Measurements from ENCODE around the gene GH1. TPM values are rescaled to one million over a fixed set of nuclear protein-coding genes. Genes with fewer than 3 reads are reported as not detected.

Gene GH1
- polyA plus RNA-seq, 1 of the 3 experiments (the other 2 are of a cell fraction): not detected

GRCh38 chr17:63930951-63931575, 12.4 kb upstream of the GH1 start:
- Histone ChIP-seq H3K9me2 (no peaks in the 10 kb centered on the region), H3K36me3 (replicated peaks in 1 of 2; ENCODE audit: control insufficient read depth in 1 of 2, insufficient read depth in 2 of 2, low read length in 1 of 2) (no peaks in the 10 kb centered on the region), H4K20me1 (ENCODE audit: insufficient read depth) (no peaks in the 10 kb centered on the region), H3K4me1 (ENCODE audit: control insufficient read depth in 1 of 2, insufficient read depth in 2 of 2, low read depth in 1 of 2, low read length in 1 of 2) (no peaks in the 10 kb centered on the region), H3K27me3 (ENCODE audit: insufficient read depth) (peaks cover 13% of the 10 kb centered on the region; the same call in 1 of the 2 replicates), H3F3A (replicated peaks; ENCODE audit: insufficient read depth) (no peaks in the 10 kb centered on the region), H3K27ac (ENCODE audit: low read depth in 2 of 2, low read length in 1 of 2) (no peak overlapping the region), H3K4me3 (ENCODE audit: low read depth in 2 of 2, low read length in 1 of 2) (no peak overlapping the region), H3K4me2 (no peak overlapping the region), H2AFZ (ENCODE audit: low read depth) (no peak overlapping the region), H3K9ac (no peak overlapping the region), H3K79me2 (ENCODE audit: insufficient read depth) (no peaks in the 10 kb centered on the region), H3K9me3 (no peaks in the 10 kb centered on the region)
- CTCF ChIA-PET: interaction anchor here (1.0 to 8.8 kb wide), 6 partner anchors 12 to 202 kb away, joined by 3 to 90 read pairs (median 24); partner anchors contain the start of genes CSHL1 and GH1
- 84% methylated on average over 16 of the region's 16 CpGs for WGBS (ENCODE audit: low lambda C conversion rate)
- TF ChIP-seq RFX5 (IDR thresholded peaks at IDR 0.05; ENCODE audit: low read length) (no peak), MXI1 (IDR thresholded peaks at IDR 0.05; ENCODE audit: low read depth, low read length) (no peak), TAF1 (IDR thresholded peaks at IDR 0.05; ENCODE audit: borderline replicate concordance, low read depth, low read length) (no peak), FOXJ3 (CRISPR knock-in tag; IDR thresholded peaks at IDR 0.05) (no peak), EZH2phosphoT487 (IDR thresholded peaks at IDR 0.05; ENCODE audit: borderline replicate concordance, low read depth) (no peak), FOXM1 (IDR thresholded peaks at IDR 0.05; ENCODE audit: low read depth) (no peak), RCOR1 (IDR thresholded peaks at IDR 0.05; ENCODE audit: low read length) (no peak), POLR2AphosphoS5 (IDR thresholded peaks at IDR 0.05; ENCODE audit: low read depth, low read length) (no peak), YY1 (IDR thresholded peaks at IDR 0.05; ENCODE audit: low read depth) (no peak)
- peak; percentile 50 for DNase-seq
- POLR2A ChIA-PET: no interaction called here

DNA sequence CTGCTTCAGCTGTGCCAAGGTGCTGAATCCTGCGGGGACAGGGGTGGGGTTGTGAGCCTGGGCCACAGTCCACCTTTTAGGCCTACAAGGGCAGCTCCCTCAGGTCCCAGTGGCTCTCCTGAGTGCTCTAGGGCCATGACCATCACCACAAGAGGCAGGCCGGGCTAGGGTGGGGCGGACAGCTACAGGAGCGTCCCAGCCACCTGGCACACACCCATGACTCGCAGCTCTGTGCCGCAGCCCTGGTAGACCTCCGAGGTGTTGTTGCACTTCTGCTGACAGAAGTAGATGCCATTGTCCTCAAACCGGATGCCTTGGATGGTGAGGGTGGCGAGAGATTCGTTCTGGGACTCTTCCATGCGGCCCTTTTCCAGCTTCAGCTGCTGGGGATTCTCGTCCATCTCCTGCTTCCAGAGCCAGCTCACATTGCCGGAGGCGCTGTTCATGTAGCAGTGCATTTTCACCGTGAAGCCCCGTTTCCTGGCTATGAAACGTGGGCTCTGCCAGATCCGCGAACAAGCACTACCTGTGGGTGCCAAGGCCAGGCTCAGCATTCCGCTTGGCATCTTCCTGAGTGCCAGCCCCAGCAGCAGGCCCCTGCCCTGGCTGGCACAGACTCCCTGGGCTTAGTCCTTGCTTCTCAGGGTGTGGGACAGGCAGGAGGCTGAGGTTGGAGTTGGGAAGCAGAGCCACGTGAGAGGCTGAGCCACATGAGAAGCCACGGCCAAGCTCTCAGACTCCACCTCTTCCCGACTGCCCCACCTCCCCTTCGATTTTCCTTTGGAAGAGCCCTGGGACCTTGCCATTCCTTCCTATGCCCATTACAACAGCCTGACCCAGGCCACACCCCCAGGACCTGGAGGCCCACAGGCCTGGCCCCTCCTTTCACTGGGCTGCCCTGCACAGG, 11.5 kb upstream of the GH1 start:
- CTCF ChIA-PET: interaction anchor here (0.7 to 8.8 kb wide), 9 partner anchors 11 to 480 kb away, joined by 3 to 90 read pairs (median 21); partner anchors contain the start of genes CSHL1 and GH1
- H3K27me3 ChIP-seq (ENCODE audit: insufficient read depth): peaks cover 8% of the 10 kb centered on the region; the same call in 1 of the 2 replicates

More for the DNA sequence above, 11.5 kb upstream of the GH1 start:
- Histone ChIP-seq H3K4me3 (ENCODE audit: low read depth in 2 of 2, low read length in 1 of 2) (no peak overlapping the region), H3K4me2 (no peak overlapping the region), H3K9ac (no peak overlapping the region), H3K9me2 (no peaks in the 10 kb centered on the region), H2AFZ (ENCODE audit: low read depth) (no peak overlapping the region), H3K79me2 (ENCODE audit: insufficient read depth) (no peaks in the 10 kb centered on the region), H4K20me1 (ENCODE audit: insufficient read depth) (no peaks in the 10 kb centered on the region), H3K9me3 (no peaks in the 10 kb centered on the region), H3F3A (replicated peaks; ENCODE audit: insufficient read depth) (no peaks in the 10 kb centered on the region), H3K27ac (ENCODE audit: low read depth in 2 of 2, low read length in 1 of 2) (no peak overlapping the region), H3K4me1 (ENCODE audit: control insufficient read depth in 1 of 2, insufficient read depth in 2 of 2, low read depth in 1 of 2, low read length in 1 of 2) (no peaks in the 10 kb centered on the region), H3K36me3 (replicated peaks in 1 of 2; ENCODE audit: control insufficient read depth in 1 of 2, insufficient read depth in 2 of 2, low read length in 1 of 2) (no peaks in the 10 kb centered on the region)
- DNase-seq: peak; percentile 31
- TF ChIP-seq, protein P1, sequence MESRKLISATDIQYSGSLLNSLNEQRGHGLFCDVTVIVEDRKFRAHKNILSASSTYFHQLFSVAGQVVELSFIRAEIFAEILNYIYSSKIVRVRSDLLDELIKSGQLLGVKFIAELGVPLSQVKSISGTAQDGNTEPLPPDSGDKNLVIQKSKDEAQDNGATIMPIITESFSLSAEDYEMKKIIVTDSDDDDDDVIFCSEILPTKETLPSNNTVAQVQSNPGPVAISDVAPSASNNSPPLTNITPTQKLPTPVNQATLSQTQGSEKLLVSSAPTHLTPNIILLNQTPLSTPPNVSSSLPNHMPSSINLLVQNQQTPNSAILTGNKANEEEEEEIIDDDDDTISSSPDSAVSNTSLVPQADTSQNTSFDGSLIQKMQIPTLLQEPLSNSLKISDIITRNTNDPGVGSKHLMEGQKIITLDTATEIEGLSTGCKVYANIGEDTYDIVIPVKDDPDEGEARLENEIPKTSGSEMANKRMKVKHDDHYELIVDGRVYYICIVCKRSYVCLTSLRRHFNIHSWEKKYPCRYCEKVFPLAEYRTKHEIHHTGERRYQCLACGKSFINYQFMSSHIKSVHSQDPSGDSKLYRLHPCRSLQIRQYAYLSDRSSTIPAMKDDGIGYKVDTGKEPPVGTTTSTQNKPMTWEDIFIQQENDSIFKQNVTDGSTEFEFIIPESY (IDR thresholded peaks at IDR 0.05; ENCODE audit: borderline replicate concordance, low read depth): no peak
- TF ChIP-seq ELF1 (IDR thresholded peaks at IDR 0.05): no peak
- TF ChIP-seq TEAD4 (IDR thresholded peaks at IDR 0.05; ENCODE audit: borderline replicate concordance, insufficient read depth): no peak
- TF ChIP-seq MXI1 (IDR thresholded peaks at IDR 0.05; ENCODE audit: low read depth, low read length): no peak
- TF ChIP-seq, protein P2, sequence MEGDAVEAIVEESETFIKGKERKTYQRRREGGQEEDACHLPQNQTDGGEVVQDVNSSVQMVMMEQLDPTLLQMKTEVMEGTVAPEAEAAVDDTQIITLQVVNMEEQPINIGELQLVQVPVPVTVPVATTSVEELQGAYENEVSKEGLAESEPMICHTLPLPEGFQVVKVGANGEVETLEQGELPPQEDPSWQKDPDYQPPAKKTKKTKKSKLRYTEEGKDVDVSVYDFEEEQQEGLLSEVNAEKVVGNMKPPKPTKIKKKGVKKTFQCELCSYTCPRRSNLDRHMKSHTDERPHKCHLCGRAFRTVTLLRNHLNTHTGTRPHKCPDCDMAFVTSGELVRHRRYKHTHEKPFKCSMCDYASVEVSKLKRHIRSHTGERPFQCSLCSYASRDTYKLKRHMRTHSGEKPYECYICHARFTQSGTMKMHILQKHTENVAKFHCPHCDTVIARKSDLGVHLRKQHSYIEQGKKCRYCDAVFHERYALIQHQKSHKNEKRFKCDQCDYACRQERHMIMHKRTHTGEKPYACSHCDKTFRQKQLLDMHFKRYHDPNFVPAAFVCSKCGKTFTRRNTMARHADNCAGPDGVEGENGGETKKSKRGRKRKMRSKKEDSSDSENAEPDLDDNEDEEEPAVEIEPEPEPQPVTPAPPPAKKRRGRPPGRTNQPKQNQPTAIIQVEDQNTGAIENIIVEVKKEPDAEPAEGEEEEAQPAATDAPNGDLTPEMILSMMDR (IDR thresholded peaks at IDR 0.05): no peak
- TF ChIP-seq, protein P3, sequence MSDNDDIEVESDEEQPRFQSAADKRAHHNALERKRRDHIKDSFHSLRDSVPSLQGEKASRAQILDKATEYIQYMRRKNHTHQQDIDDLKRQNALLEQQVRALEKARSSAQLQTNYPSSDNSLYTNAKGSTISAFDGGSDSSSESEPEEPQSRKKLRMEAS (IDR thresholded peaks at IDR 0.05; ENCODE audit: low read depth): no peak
- no peak for TF ChIP-seq NFIC (IDR thresholded peaks at IDR 0.05; ENCODE audit: borderline replicate concordance)
- TF ChIP-seq SIN3A (IDR thresholded peaks at IDR 0.05; ENCODE audit: borderline replicate concordance, low read depth, low read length): no peak
- no peak for TF ChIP-seq FOSL2 (IDR thresholded peaks at IDR 0.05; ENCODE audit: borderline replicate concordance, low read depth)
- no peak for TF ChIP-seq MEF2A (IDR thresholded peaks at IDR 0.05; ENCODE audit: borderline replicate concordance, low read depth)
- no peak for TF ChIP-seq TAF1 (IDR thresholded peaks at IDR 0.05; ENCODE audit: borderline replicate concordance, low read depth, low read length)
- no peak for TF ChIP-seq RXRA (IDR thresholded peaks at IDR 0.05; ENCODE audit: borderline replicate concordance, low read depth)
- TF ChIP-seq RCOR1 (IDR thresholded peaks at IDR 0.05; ENCODE audit: low read length): no peak
- no peak for TF ChIP-seq EZH2phosphoT487 (IDR thresholded peaks at IDR 0.05; ENCODE audit: borderline replicate concordance, low read depth)
- POLR2A ChIA-PET: no interaction called here
- WGBS (ENCODE audit: low lambda C conversion rate): 82% methylated on average over 15 of the region's 24 CpGs

All from SK-N-SH (cell line).